GM11168 (cell line): ENCODE results near the gene SH3D21.

Source experiments
- in situ Hi-C: fragments of 300-500 bp; cut with MboI; formaldehyde crosslinking; loops from one replicate; pipeline ENCODE4 v1.12.0; 2022; ENCODE audit warnings: low sequenced_read_pairs; ENCODE audit not compliant: unreplicated experiment

Gene SH3D21

GRCh38 chr1:36301220-36301619 is 4.9 kb upstream of the SH3D21 start:
- in situ Hi-C loops = no loop called here

GRCh38 chr1:36303244-36303643 is 2.9 kb upstream of the SH3D21 start:
- in situ Hi-C loops = no loop called here

- in situ Hi-C loops = no loop called here
Measured at GRCh38 chr1:36303650-36304360, 2.4 kb upstream of the SH3D21 start.

- in situ Hi-C loops = no loop called here
Measured at GRCh38 chr1:36304521-36304920, 1.6 kb upstream of the SH3D21 start.

DNA sequence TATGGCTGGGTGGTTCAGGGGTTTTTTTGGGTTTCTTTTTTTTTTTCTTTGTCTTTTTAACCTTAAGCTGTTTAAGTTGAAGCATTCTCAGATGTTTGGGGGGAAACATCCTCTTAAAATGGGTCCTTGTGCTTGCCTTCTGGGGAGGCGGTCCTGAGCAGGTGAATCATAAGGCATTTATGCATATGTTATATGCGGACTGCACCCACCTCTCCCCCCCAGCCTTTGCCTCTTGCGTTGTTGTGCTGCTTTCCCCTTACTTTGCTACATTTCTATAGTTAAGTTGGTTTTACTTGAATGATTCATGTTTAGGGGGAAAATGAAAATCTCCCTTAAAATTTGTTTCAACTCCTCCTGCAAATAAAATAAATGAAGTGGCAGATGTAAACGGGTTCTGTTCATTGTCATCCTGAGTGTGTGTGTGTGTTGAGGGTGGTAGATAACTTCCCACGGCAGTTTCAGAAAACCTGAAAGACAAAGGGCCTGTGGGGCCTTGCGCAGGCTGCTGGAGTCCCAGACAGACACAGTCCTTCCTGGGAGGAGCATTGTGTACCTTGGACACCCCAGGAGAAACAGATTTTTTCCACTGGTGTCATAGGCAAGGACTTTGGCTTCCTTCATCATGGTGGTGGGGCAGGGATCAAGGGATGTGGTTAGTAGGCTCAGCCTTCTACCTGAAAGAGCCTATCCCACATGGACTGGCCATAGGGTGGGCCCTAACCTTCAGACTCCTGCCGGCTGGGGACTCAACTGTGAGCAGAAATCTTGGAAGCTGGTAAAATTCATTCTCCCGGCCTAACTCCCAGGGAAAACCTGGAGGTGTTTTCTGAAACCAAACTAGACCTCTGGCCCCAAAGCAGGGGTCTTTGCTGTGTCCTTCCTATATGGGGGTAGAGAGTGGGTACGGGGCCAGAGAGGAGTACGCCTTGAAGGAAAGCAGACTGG is 926 bp upstream of the SH3D21 start:
- in situ Hi-C loops = no loop called here

- in situ Hi-C loops = no loop called here
Measured at GRCh38 chr1:36305915-36306209, 306 bp upstream of the SH3D21 start.

GRCh38 chr1:36306902-36307456 is 811 bp downstream of the SH3D21 start:
- in situ Hi-C loops = no loop called here

GRCh38 chr1:36307601-36308330 is 1.6 kb downstream of the SH3D21 start:
- in situ Hi-C loops = no loop called here

GRCh38 chr1:36309397-36309796 is 3.2 kb downstream of the SH3D21 start:
- in situ Hi-C loops = no loop called here

DNA sequence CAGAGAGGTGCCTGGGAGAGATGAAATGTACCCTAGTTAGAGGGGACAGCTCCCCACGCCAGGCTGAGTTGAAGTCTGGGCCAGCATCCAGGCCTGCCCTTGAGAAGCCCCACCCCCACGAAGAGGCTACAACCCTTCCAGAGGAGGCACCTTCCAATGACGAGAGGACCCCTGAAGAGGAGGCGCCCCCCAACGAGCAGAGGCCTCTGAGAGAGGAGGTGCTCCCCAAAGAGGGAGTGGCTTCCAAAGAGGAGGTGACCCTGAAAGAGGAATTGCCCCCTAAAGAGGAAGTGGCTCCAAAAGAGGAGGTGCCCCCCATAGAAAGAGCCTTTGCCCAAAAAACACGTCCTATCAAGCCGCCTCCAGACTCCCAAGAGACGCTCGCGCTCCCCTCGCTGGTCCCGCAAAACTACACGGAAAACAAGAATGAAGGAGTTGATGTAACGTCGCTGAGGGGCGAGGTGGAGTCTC is 14.2 kb downstream of the SH3D21 start:
- in situ Hi-C loops = no loop called here

- in situ Hi-C loops = no loop called here
Measured at GRCh38 chr1:36320767-36321118, 14.6 kb downstream of the SH3D21 start.

DNA sequence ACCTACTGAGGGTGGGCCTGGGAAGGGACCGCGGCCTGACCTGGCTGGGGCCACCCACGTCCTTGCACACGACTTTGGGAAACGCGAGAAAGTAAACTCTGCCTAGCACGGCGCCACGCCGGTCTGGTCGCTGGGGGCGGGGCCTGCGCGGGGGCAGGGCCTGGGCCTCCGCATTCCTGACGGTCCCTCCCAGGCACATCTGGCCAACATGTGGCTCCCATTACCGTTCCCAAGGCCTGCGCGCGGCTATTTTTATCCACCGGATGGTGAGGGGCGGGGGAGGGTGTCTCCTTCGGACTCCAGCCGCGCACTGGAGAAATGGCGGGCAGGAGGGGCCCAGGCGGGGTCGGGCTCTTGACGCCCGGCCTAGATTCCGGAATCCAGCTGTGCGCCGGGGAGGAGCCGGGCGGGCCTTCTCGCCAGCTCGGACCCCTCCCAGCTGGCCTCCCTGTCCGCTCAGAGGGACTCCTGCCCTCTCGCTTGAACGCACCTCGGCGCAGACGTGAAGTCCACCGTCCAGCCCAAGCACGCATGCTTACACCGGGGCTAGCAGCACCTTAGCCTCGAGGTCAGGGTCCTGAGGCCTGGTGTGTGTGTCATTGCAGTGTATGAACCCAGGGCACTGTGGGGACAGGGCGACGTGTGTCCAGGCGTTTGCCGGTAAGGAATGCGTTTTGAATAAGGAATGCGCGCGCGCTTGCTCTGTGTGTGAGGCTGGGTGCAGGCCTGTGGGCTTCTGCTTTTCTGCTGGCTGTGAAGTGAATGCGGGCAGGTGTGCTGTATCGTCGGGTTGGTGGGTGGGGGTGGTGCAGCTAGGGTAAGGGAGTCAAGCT is 15.2 kb downstream of the SH3D21 start:
- in situ Hi-C loops = no loop called here

- in situ Hi-C loops = no loop called here
Measured at GRCh38 chr1:36322041-36322785, 16.0 kb downstream of the SH3D21 start.

DNA sequence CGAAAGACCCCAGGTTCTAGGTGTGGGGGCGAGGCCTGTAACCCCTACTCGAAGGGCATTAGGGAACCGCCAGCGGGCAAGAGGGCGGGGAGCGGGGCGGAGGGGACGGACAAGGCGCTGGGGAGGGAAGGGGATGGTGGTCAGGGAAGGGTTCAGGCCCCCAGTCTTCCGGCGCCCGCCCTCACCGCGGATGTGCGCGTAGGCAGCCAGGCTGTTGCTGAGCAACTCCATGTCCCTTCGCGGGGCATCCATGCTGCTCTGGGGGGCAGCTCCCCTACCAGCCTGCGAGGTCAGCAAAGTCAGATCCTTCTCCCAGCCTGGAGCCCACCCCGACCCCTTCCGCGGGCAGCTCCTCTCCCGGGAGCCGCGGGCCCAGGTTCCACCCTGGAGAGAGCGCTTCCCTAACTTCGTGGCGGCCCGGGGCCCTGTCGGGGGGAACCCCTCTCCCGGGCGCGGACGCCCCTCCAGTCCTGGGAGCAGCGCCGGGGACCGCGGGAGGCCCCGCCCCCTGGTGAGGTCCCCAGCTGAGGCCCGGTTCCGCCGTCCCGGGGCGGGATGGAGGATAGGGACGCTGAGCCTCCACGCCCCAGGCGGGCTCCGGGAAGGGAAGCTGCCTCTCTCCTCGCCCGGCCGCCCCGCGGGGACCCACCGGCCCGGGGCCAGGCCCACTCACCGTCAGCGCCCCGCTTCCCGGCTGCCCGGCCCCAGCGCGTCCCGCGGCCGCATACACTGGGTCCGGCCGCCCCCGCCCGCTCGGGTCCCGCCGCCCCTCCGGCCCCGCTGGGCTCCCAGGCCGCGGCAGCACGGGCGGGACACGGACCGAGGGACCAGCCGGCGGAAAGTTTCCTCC is 16.8 kb downstream of the SH3D21 start:
- in situ Hi-C loops = no loop called here

GRCh38 chr1:36323636-36324352 is 17.6 kb downstream of the SH3D21 start, which contains the start of gene EVA1B:
Gene EVA1B, minus strand, starts transcription at chr1:36323645. Its CDS starts 608 bp downstream, at chr1:36323037.
- in situ Hi-C loops = no loop called here

GRCh38 chr1:36324353-36324703 is 18.2 kb downstream of the SH3D21 start:
- in situ Hi-C loops = no loop called here

- in situ Hi-C loops = no loop called here
Measured at GRCh38 chr1:36326499-36326898, 20.3 kb downstream of the SH3D21 start.
